Stimulated activated CD8-positive, alpha-beta memory T cell treated with anti-CD3 and anti-CD28 coated beads, Interleukin-12 subunit alpha, Interleukin-12 subunit beta, amount 100 ng/mL, for 24 hours (primary cell): Measurements from ENCODE around the gene PDXP.

Experiments
- DNase-seq: peaks from one replicate; pipeline ENCODE4 v3.0.0-alpha.2; 2020; ENCODE audit errors: extremely low read depth

PDXP gene

GRCh38 chr22:37628830-37629229 lies 29.7 kb upstream of the PDXP start:
- no peak for DNase-seq

- no peak for DNase-seq
These were observed 28.6 kb upstream of the PDXP start for GRCh38 chr22:37629928-37630327.

GRCh38 chr22:37630839-37631435 lies 27.6 kb upstream of the PDXP start:
- no peak for DNase-seq

GRCh38 chr22:37631448-37632173 lies 26.9 kb upstream of the PDXP start:
- DNase-seq, result no peak

GRCh38 chr22:37632174-37633088 lies 26.1 kb upstream of the PDXP start:
- DNase-seq, result no peak

GRCh38 chr22:37633089-37633624 lies 25.4 kb upstream of the PDXP start:
- DNase-seq, result no peak

GRCh38 chr22:37633625-37634416 lies 24.7 kb upstream of the PDXP start:
- no peak for DNase-seq

GRCh38 chr22:37634417-37634924 lies 24.1 kb upstream of the PDXP start:
- no peak for DNase-seq

GRCh38 chr22:37635157-37635556 lies 23.4 kb upstream of the PDXP start:
- DNase-seq, result no peak

GRCh38 chr22:37636186-37636948 lies 22.2 kb upstream of the PDXP start:
- DNase-seq, result no peak

GRCh38 chr22:37636949-37637273 lies 21.6 kb upstream of the PDXP start:
- DNase-seq, result no peak

GRCh38 chr22:37638391-37639069 lies 20.0 kb upstream of the PDXP start:
- no peak for DNase-seq

- DNase-seq, result no peak
These were observed 19.3 kb upstream of the PDXP start, which contains the start of gene SH3BP1 for GRCh38 chr22:37639070-37639760. Gene SH3BP1, plus strand, starts transcription at chr22:37639669. Its CDS starts 119 bp downstream, at chr22:37639788.

GRCh38 chr22:37639771-37640590 lies 18.5 kb upstream of the PDXP start:
- DNase-seq, result no peak

- DNase-seq, result no peak
These were observed 17.6 kb upstream of the PDXP start for GRCh38 chr22:37640591-37641560.

GRCh38 chr22:37641561-37641949 lies 17.0 kb upstream of the PDXP start:
- no peak for DNase-seq

- DNase-seq, result peak; percentile 57
These were observed 15.2 kb upstream of the PDXP start for GRCh38 chr22:37643225-37643847.
